Measurements from ENCODE around the gene ZSCAN18.

- no peak for TF ChIP-seq CTCF (IDR thresholded peaks at IDR 0.05)
- no peak for TF ChIP-seq EZH2 (IDR thresholded peaks at IDR 0.05; ENCODE audit: borderline replicate concordance, insufficient read depth, low read depth, low read length, poor library complexity, severe bottlenecking)
These were observed 52.5 kb downstream of the ZSCAN18 start for GRCh38 chr19:58045411-58046050.
